GM03348 (cell line): ENCODE measurements around the gene ID2.
A peak's percentile ranks its signal among the peaks of the same experiment; 100 is the strongest.

Source experiments
- DNase-seq: peaks from one replicate; pipeline ENCODE4 v3.0.0; 2012; ENCODE audit warnings: low spot score

ID2 gene

GRCh38 chr2:8670580-8670979 lies 11.3 kb upstream of the ID2 start:
- DNase-seq = no peak

- no peak for DNase-seq
These were observed 10.7 kb upstream of the ID2 start for GRCh38 chr2:8671176-8671575.

- DNase-seq = no peak
These were observed 10.1 kb upstream of the ID2 start for GRCh38 chr2:8671802-8672201.

GRCh38 chr2:8672940-8673339 lies 8.9 kb upstream of the ID2 start:
- no peak for DNase-seq

- no peak for DNase-seq
These were observed 8.5 kb upstream of the ID2 start for GRCh38 chr2:8673381-8673780.

GRCh38 chr2:8674420-8675009 lies 7.3 kb upstream of the ID2 start:
- no peak for DNase-seq

GRCh38 chr2:8675543-8675942 lies 6.3 kb upstream of the ID2 start:
- DNase-seq = no peak

GRCh38 chr2:8676191-8676920 lies 5.5 kb upstream of the ID2 start:
- peak; percentile 93 for DNase-seq

GRCh38 chr2:8676921-8677645 lies 4.8 kb upstream of the ID2 start:
- DNase-seq = peak; percentile 18

- DNase-seq = peak; percentile 61
These were observed 3.9 kb upstream of the ID2 start for GRCh38 chr2:8677646-8678592.

GRCh38 chr2:8678731-8679566 lies 2.9 kb upstream of the ID2 start:
- peak; percentile 95 for DNase-seq

- no peak for DNase-seq
These were observed 2.4 kb upstream of the ID2 start for GRCh38 chr2:8679567-8679826.

- peak; percentile 36 for DNase-seq
These were observed 1.8 kb upstream of the ID2 start for GRCh38 chr2:8679827-8680731.

GRCh38 chr2:8680822-8681760 lies 765 bp upstream of the ID2 start:
- peak; percentile 57 for DNase-seq

- DNase-seq = peak; percentile 51
These were observed 1.1 kb downstream of the ID2 start for GRCh38 chr2:8682719-8683667.

GRCh38 chr2:8684540-8684877 lies 2.7 kb downstream of the ID2 start:
- DNase-seq = peak; percentile 34

- DNase-seq = peak; percentile 66
These were observed 3.2 kb downstream of the ID2 start for GRCh38 chr2:8684878-8685696.
